ENCODE data around the gene SH2B2.
"Not testable (repeated sequence)": the region's sequence is repeated elsewhere in the genome, so short reads cannot be mapped to it uniquely, and the experiment has no call there.

Gene SH2B2

DNA sequence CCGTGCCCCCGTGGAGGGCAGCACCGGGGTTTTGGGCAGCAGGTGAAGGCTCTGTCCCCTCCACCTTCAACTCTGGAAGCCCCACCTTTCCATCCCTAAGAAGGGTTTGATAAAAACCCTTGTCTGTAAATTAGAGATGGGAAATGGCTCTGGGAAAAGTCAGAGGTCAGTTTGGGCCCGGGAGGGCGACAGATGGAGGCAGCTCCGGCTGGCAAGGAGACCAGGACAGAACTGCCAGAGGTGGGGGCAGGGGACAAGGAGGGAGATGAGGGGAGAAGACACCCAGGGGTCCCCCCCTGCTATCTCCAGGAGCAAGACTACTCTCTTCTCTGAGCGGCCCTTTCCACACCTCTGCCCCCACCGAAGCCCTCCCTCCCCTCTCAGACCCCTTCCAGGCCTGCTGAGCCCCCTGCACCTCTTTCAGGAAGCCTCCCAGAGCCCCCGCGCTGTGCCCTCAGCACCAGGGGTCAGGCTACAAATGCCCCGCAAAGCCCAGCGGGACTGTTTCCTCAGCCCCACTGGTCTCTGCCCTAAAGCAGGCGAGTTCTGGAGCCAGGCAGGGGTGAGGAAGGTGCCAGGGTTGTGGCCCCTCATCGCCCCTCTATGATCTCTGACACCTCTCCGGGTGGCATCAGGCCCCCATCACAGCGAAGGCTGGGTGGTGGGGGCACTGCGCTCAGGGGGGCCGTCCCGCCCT, 980 bp upstream of the SH2B2 start:
- DNase-seq (ENCODE audit: low read depth in 2 of 2) = no peak

DNA sequence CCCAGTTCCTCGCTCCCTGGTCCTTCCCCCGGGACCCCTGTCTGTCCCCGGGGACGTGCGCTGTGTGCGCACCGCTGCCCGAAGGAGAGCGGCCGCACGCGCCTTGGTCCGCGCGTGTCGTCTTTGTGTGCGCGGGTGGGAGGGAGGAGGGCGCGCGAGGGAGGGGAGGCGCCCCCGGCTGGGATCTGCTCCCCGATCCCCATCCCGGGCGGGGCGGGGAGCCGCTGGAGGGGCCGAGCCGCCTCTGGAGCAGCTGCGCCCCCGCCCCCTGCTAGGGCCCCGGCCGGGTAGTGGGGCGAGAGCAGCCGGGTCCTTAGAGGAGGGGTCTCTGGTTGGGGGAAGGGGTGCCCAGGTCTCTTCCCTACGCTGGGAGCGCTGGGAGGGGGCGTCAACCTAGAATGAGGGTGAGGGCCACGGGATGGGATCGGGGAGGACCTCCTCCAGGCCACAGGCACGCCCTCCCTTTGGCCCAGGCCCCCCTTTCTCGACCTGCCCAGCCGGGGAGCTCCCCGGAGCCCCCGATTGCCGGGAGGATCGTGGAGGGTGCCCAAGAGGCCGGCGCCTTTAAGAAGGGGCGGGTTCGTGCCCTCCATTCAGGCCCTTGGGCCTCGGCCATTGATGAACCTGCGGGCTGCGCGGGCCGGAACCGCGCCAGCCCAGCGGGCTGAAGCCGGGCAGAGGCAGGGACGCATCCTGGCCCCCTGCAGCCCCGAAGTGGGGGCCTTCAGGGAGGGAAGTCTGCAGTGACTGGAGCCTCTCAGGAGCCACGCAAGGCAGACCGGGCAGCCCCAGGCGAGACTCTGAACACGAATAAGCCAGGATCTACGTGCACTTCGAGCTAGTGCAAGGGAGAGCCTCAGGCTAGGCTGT, 678 bp downstream of the SH2B2 start:
- DNase-seq (ENCODE audit: low read depth in 2 of 2) = no peak

DNA sequence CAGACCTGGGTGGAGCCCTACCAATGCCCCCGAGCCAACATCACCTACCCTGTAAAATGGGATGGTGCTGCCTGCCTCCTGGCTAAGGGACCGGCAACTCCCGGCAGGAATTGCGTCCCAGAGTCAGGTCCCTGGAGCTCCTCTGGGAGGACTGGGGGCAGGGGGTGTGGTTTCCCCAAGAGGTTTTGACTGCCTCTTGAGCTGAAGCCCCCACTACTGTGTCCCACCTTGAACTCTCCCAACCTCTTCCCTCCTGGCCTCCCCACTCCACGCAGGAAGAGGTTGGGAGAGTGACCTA, 1.3 kb downstream of the SH2B2 start:
- DNase-seq (ENCODE audit: low read depth in 2 of 2) = no peak

DNA sequence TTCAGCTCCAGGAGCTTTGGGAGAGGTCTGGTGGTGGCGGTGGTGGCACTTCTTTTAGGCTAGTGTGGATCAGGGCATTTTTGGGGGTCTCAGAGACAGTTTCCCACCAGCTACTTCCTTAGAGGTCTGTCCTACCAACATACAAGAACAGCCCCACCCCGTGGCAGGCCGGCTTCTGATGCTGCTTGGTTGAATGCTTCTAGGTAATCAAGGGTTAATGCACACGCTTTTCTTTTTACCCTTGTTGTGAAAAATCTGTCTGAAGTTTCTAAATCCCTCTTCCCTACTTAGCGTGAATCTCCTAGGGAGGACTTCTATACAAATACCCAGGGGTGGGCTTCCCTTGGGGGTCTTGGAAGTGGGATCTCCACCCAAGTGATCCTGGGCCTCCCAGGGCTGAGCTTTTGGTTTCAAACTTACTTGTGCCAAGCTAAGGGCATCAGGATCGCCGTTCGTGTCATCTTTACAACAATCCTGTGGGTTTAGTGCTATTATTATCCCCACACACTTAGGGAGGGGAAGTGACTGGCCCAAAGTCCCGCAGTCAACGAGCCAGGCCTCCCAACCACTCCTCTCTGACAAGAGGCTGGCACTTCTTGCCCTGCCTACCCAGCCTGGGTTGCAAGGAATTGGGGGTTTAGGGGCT, 1.7 kb downstream of the SH2B2 start:
- DNase-seq (ENCODE audit: low read depth in 2 of 2) = no peak

DNA sequence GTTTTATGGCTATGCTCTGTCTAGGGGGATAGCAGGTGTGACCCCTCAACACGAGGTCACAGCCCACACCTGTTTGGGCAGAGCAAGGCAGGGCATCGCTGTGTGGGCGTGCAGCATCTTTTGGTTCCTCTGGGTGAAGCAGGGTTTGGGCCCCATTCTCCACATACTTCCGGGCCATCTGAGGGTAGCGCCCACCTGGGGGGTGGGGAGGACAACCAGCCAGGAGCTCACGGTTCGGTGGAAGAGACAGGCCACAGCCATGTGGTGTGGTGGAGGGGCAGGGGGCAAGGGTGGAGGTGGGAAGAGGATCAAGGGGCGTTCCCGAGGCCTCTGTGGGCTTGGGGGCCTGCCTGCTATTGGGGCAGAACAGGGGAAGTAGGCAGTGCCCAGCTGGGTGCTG, 2.4 kb downstream of the SH2B2 start:
- no peak for DNase-seq (ENCODE audit: low read depth in 2 of 2)

DNA sequence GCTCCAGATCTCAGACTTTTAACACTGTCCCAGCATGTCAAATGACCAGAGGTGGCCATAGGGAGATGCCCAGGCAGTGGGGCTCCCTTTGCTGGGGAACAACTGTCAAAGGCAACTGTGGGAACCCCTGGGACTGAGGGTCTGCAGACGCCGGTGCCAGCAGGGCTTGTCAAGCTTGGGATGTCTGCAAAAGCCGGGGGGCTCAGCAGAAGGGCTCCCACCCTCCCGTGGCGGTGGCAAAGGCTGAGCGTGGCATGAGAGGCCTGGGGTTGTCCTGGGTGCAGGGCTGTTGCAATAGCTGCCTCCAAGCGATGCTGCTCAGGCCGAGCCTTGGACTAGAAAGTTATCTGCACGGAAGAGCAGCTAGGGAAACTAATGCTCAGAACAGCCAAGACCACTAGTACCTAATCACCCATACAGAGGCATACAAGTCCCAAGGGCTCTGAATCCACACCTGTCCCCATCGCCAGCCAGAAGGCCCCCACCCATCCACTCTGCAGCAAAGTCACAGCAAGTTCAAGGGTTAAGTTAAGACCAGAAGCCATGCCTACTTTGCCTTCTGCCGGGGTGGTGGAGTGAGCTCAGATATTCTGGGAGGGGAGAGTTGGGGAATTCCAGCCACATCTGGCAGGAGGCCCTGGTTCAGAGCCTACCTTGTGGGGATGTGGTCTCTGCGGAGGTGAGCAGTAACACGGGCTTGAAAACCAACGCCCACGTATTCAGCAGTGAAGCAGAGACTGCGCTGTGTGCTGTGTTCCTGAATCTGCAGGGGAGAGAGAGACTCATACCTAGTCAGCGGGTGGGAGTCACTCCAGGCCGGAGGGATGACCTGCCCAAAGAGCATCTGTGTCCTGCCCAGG, 4.6 kb downstream of the SH2B2 start:
- DNase-seq (ENCODE audit: low read depth in 2 of 2) = peak in 1 of 2 donors; percentile 15

DNA sequence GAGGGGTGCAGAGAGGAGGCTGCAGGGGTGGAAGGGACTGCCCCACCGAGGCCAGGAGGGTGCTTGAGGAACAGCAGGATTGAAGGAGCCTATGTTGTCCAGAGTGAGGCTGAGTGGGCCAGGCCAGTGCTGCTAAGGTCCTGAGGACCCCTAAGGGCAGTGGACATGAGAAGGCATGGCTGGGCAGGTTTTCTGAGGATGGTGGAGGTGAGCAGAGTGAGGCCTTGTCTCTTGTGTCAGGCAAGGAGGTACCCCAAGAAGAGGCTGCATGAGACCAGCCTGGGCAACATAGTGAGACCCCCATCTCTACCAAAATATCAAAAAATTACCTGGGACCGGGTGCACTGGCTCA, 5.2 kb downstream of the SH2B2 start:
- no peak for DNase-seq (ENCODE audit: low read depth in 2 of 2)

DNA sequence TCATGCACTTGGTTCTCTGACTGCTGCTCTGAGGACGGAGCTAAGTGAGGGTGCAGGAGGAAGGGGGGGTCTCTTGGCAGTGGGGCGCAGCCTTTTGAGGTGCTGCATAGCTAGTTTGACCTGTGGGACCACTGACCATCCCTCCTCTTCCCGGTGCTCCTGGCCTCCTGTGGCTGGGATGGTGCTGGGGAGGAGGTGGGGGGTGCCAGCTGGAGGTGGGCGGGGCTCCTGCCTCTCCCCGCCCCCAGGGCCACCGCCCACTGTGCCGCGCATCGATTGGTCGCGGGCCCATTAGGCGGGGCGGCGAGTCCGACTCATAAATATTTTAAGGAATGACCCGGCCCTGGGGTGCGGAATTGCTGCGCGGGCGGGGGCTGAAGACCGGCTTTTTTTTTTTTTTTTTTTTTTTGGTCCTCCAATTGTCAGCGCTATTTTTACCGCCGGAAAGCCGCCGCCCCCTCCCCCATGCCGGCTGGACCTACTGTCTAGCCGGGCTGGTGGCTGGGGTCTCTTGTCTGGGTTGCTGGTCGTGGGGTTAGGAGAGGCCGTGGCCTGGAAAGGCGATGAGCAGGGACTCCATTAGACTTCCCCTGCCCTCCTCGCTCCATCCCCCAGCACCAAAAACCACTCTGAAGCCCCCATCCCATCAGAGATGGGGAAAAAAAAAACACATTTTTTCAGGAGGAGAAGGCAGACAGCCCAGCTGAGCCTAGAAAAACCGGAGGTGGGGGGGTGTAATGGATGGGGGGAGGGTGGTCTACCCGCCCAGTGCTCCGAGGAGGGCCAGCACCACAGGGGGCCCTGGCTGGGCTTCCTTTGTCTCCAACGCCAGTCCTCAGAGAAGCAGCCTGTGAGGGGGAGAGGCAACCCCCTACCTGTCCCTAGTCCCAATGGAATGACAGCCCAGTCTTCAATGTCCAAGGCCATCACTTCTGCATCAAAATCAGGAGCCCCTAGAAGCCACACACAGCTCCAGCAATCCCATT, 6.4 kb downstream of the SH2B2 start:
- no peak for DNase-seq (ENCODE audit: low read depth in 2 of 2)

DNA sequence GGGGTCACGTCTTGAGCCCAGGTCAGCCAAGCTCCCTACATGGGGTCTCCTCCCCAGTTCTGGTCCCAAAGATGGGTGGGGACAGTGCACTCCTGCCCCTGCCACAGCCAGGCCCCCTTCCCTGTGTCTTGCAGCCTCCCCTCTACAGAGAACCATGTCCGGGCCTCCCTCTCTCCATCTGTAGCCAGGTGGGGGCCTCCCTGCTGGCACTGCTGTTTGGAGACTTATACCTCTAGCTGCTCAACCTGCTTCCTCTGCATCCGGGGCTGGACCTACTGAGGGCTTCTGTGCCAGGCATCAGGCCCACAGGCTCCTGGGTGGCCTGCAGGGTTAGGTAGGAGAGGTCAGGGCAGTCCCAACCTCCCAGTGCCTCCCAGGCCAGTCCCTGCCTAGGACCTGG, 7.9 kb downstream of the SH2B2 start:
- no peak for DNase-seq (ENCODE audit: low read depth in 2 of 2)

DNA sequence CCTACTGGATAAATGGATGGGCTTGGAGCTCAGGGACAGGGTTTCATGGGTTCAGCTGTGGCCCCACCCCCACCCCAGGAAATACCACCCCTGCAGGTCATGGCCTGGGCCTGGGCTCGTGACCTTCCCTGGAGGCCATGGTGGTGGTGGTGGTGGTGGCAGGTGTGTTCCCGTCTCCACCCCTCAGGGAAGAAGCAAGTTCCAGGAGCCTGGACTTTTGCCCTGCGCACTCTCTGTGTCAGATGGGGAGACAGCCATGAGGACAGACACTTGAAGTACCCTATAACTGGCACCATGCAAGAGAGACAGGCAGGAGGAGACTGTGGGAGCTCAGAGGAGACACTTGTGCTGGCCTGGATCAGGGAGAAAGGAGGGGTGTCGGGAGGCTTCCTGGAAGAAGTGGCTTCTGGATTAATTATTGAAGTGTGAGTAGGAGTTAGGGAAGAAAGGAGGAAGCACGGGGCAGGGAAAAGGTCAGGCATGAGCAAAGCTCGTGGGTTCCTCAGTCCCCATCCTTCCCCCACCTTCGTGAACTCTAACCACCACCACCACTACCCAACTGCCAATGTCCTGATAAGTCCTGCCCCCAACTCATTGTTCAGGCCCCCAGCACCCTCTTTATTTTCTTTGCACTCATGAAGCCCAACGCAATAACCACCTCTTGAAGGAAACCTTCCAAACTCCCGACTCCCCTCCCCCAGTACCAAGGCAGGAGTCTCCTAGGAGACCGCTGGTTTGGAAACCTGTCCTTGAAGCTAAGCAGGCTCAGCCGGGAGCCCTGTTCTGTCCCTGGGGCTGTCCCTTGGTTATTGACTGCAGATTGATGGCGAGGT, 8.9 kb downstream of the SH2B2 start:
- DNase-seq (ENCODE audit: low read depth in 2 of 2) = no peak

DNA sequence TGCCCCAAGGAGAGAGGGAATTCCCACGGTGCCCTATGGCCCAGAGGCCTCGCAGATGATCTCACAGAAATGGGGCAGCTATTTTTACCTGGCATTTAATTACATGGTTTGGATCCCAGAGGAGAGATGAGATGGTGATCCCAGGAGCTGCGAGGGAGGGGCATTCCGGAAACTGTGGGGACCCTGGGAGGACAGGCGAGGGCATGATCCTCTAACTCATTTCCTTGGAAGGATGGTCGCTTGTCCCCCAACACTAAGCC, 9.4 kb downstream of the SH2B2 start:
- no peak for DNase-seq (ENCODE audit: low read depth in 2 of 2)

DNA sequence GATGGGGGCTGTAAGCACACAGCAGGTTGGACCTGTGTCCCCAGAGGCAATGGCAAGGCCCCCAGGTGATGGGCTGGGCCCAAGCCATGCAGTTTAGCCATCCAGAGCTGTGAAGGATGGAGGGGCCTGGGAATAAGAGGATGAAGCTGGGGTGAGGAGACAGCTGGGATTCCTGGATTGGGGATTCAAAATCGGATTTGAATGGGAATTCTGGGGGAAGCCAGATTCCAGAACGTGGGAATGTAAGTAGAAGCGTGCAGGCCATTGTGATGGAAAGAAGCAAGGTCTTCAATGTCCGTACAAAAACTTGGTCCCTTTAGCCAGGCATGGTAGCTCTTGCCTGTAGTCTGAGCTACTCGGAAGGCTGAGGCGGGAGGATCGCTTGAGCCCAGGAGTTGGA, 9.8 kb downstream of the SH2B2 start:
- no peak for DNase-seq (ENCODE audit: low read depth in 2 of 2)

DNA sequence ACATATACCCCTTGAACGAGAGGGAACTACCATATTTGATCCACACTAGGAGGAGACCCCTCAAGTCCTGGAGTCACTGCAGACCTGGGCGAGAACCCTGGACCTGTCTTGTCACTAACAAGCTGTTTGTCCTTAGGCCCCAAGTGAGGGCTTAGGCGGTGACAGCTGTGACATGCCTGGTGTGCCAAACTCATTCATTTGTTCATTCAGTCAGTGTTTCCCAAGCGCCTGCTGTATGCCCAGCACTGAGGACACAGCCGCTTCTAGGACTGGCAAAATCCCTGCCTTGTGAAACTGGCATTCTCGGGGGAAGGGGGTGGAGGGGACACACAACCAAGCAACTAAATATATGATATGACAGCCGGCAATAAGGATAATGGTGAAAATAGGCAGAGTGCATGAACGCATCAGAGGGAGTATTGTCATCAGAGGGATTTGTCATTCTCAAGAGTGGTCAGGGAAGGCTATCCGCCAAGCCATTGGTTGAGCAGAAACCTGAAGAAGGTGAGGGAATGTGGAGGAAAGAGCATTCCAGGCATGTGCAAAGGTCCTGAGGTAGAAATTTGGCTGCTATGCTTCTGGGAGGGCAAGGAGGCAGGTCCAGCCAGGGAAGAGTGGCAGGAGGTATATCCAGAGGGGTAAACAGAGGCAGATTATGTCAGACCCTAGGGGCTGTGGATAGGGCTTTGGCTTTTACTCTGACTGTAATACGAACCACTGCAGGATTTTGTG, 11.0 kb downstream of the SH2B2 start:
- DNase-seq (ENCODE audit: low read depth in 2 of 2) = no peak

DNA sequence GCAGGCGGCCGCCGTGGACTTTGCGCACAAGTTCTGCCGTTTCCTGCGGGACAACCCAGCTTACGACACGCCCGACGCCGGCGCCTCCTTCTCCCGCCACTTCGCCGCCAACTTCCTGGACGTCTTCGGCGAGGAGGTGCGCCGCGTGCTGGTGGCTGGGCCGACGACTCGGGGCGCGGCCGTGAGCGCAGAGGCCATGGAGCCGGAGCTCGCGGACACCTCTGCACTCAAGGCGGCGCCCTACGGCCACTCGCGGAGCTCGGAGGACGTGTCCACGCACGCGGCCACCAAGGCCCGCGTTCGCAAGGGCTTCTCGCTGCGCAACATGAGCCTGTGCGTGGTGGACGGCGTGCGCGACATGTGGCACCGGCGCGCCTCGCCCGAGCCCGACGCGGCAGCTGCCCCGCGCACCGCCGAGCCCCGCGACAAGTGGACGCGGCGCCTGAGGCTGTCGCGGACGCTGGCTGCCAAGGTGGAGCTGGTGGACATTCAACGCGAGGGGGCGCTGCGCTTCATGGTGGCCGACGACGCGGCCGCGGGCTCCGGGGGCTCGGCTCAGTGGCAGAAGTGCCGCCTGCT, 14.1 kb downstream of the SH2B2 start:
- no peak for DNase-seq (ENCODE audit: low read depth in 2 of 2)

DNA sequence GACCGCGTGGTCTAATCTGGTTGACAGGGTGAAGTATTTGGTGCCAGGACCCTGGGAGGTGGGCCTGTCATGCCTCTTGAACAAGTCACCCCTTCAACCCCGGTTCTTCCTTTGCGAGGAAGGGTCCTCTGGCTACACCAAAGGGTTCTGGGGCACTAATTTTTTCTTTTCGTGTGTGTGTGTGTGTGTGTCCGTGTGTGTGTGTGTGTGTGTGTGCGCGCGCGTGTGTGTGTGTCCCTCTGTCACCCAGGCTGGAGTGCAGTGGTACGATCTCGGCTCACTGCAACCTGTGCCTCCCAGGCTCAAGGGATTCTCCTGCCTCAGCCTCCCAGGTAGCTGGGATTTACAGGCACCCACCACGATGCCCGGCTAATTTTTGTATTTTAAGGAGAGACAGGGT, 14.7 kb downstream of the SH2B2 start:
- not testable (repeated sequence) for DNase-seq (ENCODE audit: low read depth in 2 of 2)

DNA sequence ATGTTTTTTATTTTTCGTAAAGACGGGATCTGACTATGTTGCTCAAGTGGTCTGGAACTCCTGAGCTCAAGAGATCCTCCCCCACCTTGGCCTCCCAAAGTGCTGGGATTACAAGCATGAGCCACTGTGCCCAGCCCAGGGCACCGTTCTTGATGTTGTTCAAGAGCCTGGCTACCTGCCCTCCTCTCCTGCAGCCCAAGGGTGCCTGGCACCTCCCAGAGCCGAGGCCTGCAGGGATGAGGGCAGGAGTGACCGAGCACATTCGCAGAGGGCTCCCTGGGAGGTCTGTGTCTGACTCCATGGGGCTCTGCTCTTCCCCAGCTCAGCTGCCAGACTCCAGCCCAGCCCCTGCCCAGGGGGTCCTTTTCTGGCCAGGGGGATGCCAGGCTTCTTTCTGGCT, 15.4 kb downstream of the SH2B2 start:
- DNase-seq (ENCODE audit: low read depth in 2 of 2) = no peak

DNA sequence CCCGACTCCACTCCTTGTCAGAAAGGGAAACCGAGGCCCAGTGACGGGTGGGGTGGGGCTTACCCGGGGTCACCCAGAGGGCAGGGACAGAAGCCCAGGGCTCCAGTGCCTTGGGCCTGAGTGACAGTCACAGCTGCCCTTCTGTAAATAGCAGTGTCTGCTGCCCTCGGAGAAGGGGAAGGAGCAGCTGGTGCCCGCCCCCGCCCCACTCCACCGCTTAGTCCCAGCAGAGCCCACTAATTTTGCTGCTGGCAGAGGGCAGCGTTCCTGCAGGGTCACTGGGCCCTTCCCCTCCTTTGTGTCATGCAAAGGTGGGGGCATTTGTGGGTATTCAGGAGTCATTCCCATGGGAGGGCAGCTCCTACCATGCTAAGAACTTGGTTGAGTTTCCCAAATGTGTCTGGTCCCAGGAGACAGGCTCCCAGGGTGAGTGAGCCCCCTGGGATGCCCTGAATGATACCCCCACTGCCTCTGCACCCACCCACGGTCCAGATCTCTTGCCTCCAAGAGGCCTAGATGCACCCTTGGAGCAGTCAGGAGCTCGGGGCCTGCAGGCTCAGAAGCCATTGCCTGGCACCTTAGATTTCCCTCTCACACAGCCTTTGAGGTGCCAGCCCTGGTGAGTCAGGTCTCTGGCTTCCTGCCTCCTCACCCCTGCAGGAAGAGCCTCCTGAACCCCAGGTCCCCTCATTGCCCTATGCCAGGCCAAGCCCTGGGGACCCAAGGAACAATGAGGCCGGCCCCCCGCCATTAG, 17.2 kb downstream of the SH2B2 start:
- DNase-seq (ENCODE audit: low read depth in 2 of 2) = no peak

DNA sequence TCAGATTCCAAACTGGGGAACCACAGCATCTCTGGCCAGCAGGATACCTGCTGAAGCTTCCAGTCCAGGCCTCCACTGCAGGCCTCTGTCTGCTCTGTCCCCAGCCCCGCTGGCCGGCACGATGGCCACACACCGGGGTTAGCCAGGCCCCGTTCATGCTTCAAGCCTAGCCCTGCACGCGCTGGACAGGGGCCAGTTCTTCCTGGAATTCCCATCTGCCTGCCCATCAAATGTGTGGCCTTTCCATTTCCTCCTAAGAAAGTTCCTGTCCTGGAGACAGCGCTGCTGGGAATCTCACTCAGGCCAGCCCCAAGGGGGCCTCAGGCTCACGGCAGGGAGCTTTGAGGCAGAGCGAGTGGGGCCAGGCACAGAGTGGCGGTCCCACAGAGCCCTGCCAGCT, 18.0 kb downstream of the SH2B2 start:
- no peak for DNase-seq (ENCODE audit: low read depth in 2 of 2)

All from stimulated activated CD8-positive, alpha-beta memory T cell treated with anti-CD3 and anti-CD28 coated beads, Interleukin-2, amount 100 ng/mL, for 48 hours (primary cell).